Measurements from ENCODE around the gene RPS14. TPM values are rescaled to one million over a fixed set of nuclear protein-coding genes. Genes with fewer than 3 reads are reported as not detected.

RPS14 gene
- total and polyA plus RNA-seq, 2 of the 8 experiments (the other 6 are each of a cell fraction or from before 2014, with no cell fraction given), result 2,548 to 6,423 TPM

- Histone ChIP-seq H2BK5ac (ENCODE audit: low read depth, low read length) (no peak overlapping the region), H2BK12ac (ENCODE audit: low read depth, low read length) (no peak overlapping the region), H3K4ac (replicated peaks; ENCODE audit: insufficient read length, low read depth, low read length) (no peak overlapping the region), H3K79me2 (ENCODE audit: control insufficient read depth in 1 of 2, insufficient read depth in 2 of 2, low read length in 2 of 2) (no peaks in the 10 kb centered on the region), H3K56ac (replicated peaks; ENCODE audit: insufficient read length, low read depth, low read length) (no peak overlapping the region), H3K4me2 (ENCODE audit: insufficient read depth in 1 of 2, low read depth in 2 of 2, low read length in 2 of 2) (no peak overlapping the region), H3K9me3 (ENCODE audit: insufficient read depth in 2 of 2, low read depth in 1 of 2, low read length in 1 of 2) (no peaks in the 10 kb centered on the region), H3K27ac (ENCODE audit: low read depth, low read length) (no peak overlapping the region), H3K4me1 (replicated peaks in 1 of 4; ENCODE audit: control insufficient read depth in 3 of 4, insufficient read depth in 4 of 4, low read length in 3 of 4) (no peaks in the 10 kb centered on the region), H2AFZ (ENCODE audit: low read length) (no peak overlapping the region), H2AK5ac (ENCODE audit: low read depth, low read length) (no peak overlapping the region), H3K79me1 (ENCODE audit: low read depth, low read length) (no peaks in the 10 kb centered on the region), H2BK15ac (ENCODE audit: low read length) (no peak overlapping the region), H3K18ac (ENCODE audit: extremely low read depth, low read length) (no peak overlapping the region), H4K20me1 (replicated peaks in 1 of 2; ENCODE audit: control insufficient read depth in 1 of 2, insufficient read depth in 2 of 2, low read length in 2 of 2) (peaks cover 2 to 7% of the 10 kb centered on the region in 2 experiments), H4K8ac (ENCODE audit: extremely low read depth, insufficient read depth, low read length) (no peak overlapping the region), H3K23me2 (ENCODE audit: low read depth, low read length) (no peaks in the 10 kb centered on the region), H4K91ac (replicated peaks; ENCODE audit: insufficient read length, low read length) (no peak overlapping the region), H3K27me3 (replicated peaks in 1 of 4; ENCODE audit: control insufficient read depth in 3 of 4, extremely low read depth in 1 of 4, insufficient read depth in 3 of 4, low read length in 3 of 4) (no peaks in the 10 kb centered on the region), H3K14ac (ENCODE audit: insufficient read length) (no peak overlapping the region), H3K4me3 (ENCODE audit: extremely low read depth in 1 of 4, insufficient read depth in 2 of 4, low read depth in 3 of 4, low read length in 4 of 4) (no peak overlapping the region), H2BK120ac (replicated peaks; ENCODE audit: low read depth, low read length) (no peak overlapping the region), H3K36me3 (ENCODE audit: control insufficient read depth in 2 of 4, insufficient read depth in 4 of 4, low read length in 3 of 4) (peaks cover 54 to 92% (median 86%) of the 10 kb centered on the region in 4 experiments), H3K9ac (replicated peaks in 1 of 4; ENCODE audit: extremely low read depth in 1 of 4, low read depth in 3 of 4, low read length in 3 of 4) (no peak overlapping the region), H3K23ac (ENCODE audit: insufficient read length) (no peak overlapping the region), H4K5ac (ENCODE audit: insufficient read length, low read depth, low read length) (no peak overlapping the region), H2BK20ac (ENCODE audit: low read length) (no peak overlapping the region)
- ChIA-PET CTCF (ENCODE audit: partially characterized antibody) (interaction anchor here (0.7 to 16.9 kb wide), 14 partner anchors 9 to 312 kb away, joined by 3 to 274 read pairs (median 4); partner anchors contain the start of gene CD74), POLR2A (ENCODE audit: partially characterized antibody) (interaction anchor here (1.1 to 19.1 kb wide), 5 partner anchors 9 to 49 kb away, joined by 3 to 455 read pairs (median 4); partner anchors contain the start of gene TCOF1)
- DNase-seq (ENCODE audit: low read depth in 1 of 2, low spot score in 2 of 2), result no peak
- no peak for FAIRE-seq
- 86% methylated on average over 4 of the region's 7 CpGs; no CpG with 5 or more reads in 1 of the 2 experiments for WGBS, 2 experiments (ENCODE audit: extremely low coverage in 1 of 2, insufficient coverage in 1 of 2, insufficient read length in 1 of 2, insufficient replicate concordance in 2 of 2, low coverage in 1 of 2, low lambda C conversion rate in 2 of 2, missing lambda C conversion rate in 1 of 2)
- TF ChIP-seq, protein P1, sequence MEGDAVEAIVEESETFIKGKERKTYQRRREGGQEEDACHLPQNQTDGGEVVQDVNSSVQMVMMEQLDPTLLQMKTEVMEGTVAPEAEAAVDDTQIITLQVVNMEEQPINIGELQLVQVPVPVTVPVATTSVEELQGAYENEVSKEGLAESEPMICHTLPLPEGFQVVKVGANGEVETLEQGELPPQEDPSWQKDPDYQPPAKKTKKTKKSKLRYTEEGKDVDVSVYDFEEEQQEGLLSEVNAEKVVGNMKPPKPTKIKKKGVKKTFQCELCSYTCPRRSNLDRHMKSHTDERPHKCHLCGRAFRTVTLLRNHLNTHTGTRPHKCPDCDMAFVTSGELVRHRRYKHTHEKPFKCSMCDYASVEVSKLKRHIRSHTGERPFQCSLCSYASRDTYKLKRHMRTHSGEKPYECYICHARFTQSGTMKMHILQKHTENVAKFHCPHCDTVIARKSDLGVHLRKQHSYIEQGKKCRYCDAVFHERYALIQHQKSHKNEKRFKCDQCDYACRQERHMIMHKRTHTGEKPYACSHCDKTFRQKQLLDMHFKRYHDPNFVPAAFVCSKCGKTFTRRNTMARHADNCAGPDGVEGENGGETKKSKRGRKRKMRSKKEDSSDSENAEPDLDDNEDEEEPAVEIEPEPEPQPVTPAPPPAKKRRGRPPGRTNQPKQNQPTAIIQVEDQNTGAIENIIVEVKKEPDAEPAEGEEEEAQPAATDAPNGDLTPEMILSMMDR (IDR thresholded peaks at IDR 0.05; ENCODE audit: control extremely low read depth in 1 of 3, insufficient read depth in 1 of 3, low read depth in 1 of 3, low read length in 3 of 3), result no peak
- TF ChIP-seq SRF (IDR thresholded peaks at IDR 0.05; ENCODE audit: low read depth, low read length) (no peak), FOSL1 (IDR thresholded peaks at IDR 0.05; ENCODE audit: insufficient read depth, low read depth, low read length) (no peak), CEBPB (IDR thresholded peaks at IDR 0.05; ENCODE audit: low read depth, low read length) (no peak), HDAC2 (IDR thresholded peaks at IDR 0.05; ENCODE audit: borderline replicate concordance in 1 of 2, low read depth in 2 of 2, low read length in 2 of 2) (no peak), POU5F1 (IDR thresholded peaks at IDR 0.05; ENCODE audit: low read depth, low read length) (no peak), KDM5A (IDR thresholded peaks at IDR 0.05; ENCODE audit: low read length) (no peak), CBX8 (IDR thresholded peaks at IDR 0.05; ENCODE audit: borderline replicate concordance, low read depth, low read length) (no peak), BACH1 (IDR thresholded peaks at IDR 0.05; ENCODE audit: low read length) (no peak), MAFK (IDR thresholded peaks at IDR 0.05; ENCODE audit: low read depth, low read length) (no peak)
- TF ChIP-seq, protein P2, sequence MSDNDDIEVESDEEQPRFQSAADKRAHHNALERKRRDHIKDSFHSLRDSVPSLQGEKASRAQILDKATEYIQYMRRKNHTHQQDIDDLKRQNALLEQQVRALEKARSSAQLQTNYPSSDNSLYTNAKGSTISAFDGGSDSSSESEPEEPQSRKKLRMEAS (IDR thresholded peaks at IDR 0.05), result no peak
These were observed 53.3 kb downstream of the RPS14 start for GRCh38 chr5:150396267-150396666.
